ENCODE measurements around the gene GPATCH4. TPM values are rescaled to one million over a fixed set of nuclear protein-coding genes. Genes with fewer than 3 reads are reported as not detected.
"Not testable (repeated sequence)": the region's sequence is repeated elsewhere in the genome, so short reads cannot be mapped to it uniquely, and the experiment has no call there.

Gene GPATCH4
- total RNA-seq, 1 experiment from 2014 or later, result 10.0 TPM

- Histone ChIP-seq H3K9me3 (no peaks in the 10 kb centered on the region), H3K36me3 (peaks cover 47% of the 10 kb centered on the region), H3K4me3 (peak within 1 kb of the TSS; percentile 84)
Measured at GRCh38 chr1:156591432-156592157, 9.7 kb downstream of the GPATCH4 start, which contains the start of gene NAXE. NAXE (plus strand) TSS chr1:156591776; CDS start chr1:156591805, 29 bp downstream.

GRCh38 chr1:156591181-156591431 is 10.2 kb downstream of the GPATCH4 start:
- Histone ChIP-seq H3K9me3 (no peaks in the 10 kb centered on the region), H3K36me3 (peaks cover 42% of the 10 kb centered on the region), H3K4me3 (peak overlapping the region; percentile 84), H3K27me3 (no peaks in the 10 kb centered on the region)
- DNase-seq, result no peak

More at GRCh38 chr1:156591432-156592157, 9.7 kb downstream of the GPATCH4 start, which contains the start of gene NAXE:
- H3K27me3 ChIP-seq, result no peaks in the 10 kb centered on the region
- peak; percentile 79 for DNase-seq

GRCh38 chr1:156590326-156591180 is 10.7 kb downstream of the GPATCH4 start:
- Histone ChIP-seq H3K27me3 (no peaks in the 10 kb centered on the region), H3K9me3 (no peaks in the 10 kb centered on the region), H3K4me3 (peak overlapping the region; percentile 84), H3K36me3 (peaks cover 36% of the 10 kb centered on the region)
- DNase-seq, result no peak

GRCh38 chr1:156589546-156589945 is 11.7 kb downstream of the GPATCH4 start:
- no peaks in the 10 kb centered on the region for H3K9me3 ChIP-seq
- no peak for DNase-seq
- H3K36me3 ChIP-seq, result peaks cover 26% of the 10 kb centered on the region
- no peaks in the 10 kb centered on the region for H3K27me3 ChIP-seq
- H3K4me3 ChIP-seq, result no peak overlapping the region

GRCh38 chr1:156587927-156588326 is 13.4 kb downstream of the GPATCH4 start:
- H3K36me3 ChIP-seq, result peaks cover 12% of the 10 kb centered on the region
- not testable (repeated sequence) for DNase-seq, H3K27me3 ChIP-seq, H3K9me3 ChIP-seq, H3K4me3 ChIP-seq

- no peaks in the 10 kb centered on the region for H3K9me3 ChIP-seq
- no peaks in the 10 kb centered on the region for H3K27me3 ChIP-seq
- DNase-seq, result no peak
- no peak overlapping the region for H3K4me3 ChIP-seq
- peaks cover 2% of the 10 kb centered on the region for H3K36me3 ChIP-seq
Measured at GRCh38 chr1:156586892-156587477, 14.3 kb downstream of the GPATCH4 start.

- no peaks in the 10 kb centered on the region for H3K9me3 ChIP-seq
Measured at GRCh38 chr1:156586323-156586722, 15.0 kb downstream of the GPATCH4 start.

GRCh38 chr1:156584813-156585212 is 16.5 kb downstream of the GPATCH4 start:
- no peak for DNase-seq
- H3K27me3 ChIP-seq, result no peaks in the 10 kb centered on the region
- no peaks in the 10 kb centered on the region for H3K9me3 ChIP-seq
- no peaks in the 10 kb centered on the region for H3K36me3 ChIP-seq
- no peak overlapping the region for H3K4me3 ChIP-seq

More at GRCh38 chr1:156586323-156586722, 15.0 kb downstream of the GPATCH4 start:
- Histone ChIP-seq H3K36me3 (no peaks in the 10 kb centered on the region), H3K4me3 (no peak overlapping the region), H3K27me3 (no peaks in the 10 kb centered on the region)
- DNase-seq, result no peak

GRCh38 chr1:156583821-156584622 is 17.3 kb downstream of the GPATCH4 start:
- no peak overlapping the region for H3K4me3 ChIP-seq
- peak; percentile 41 for DNase-seq
- H3K36me3 ChIP-seq, result no peaks in the 10 kb centered on the region
- no peaks in the 10 kb centered on the region for H3K27me3 ChIP-seq
- H3K9me3 ChIP-seq, result no peaks in the 10 kb centered on the region

- Histone ChIP-seq H3K27me3 (no peaks in the 10 kb centered on the region), H3K36me3 (no peaks in the 10 kb centered on the region), H3K9me3 (no peaks in the 10 kb centered on the region), H3K4me3 (no peak overlapping the region)
- no peak for DNase-seq
Measured at GRCh38 chr1:156582388-156583017, 18.8 kb downstream of the GPATCH4 start.

GRCh38 chr1:156581661-156582387 is 19.5 kb downstream of the GPATCH4 start:
- H3K4me3 ChIP-seq, result no peak overlapping the region
- H3K27me3 ChIP-seq, result no peaks in the 10 kb centered on the region
- H3K36me3 ChIP-seq, result no peaks in the 10 kb centered on the region
- DNase-seq, result no peak
- H3K9me3 ChIP-seq, result no peaks in the 10 kb centered on the region

- H3K4me3 ChIP-seq, result no peak within 1 kb of the TSS
- no peaks in the 10 kb centered on the region for H3K27me3 ChIP-seq
- no peaks in the 10 kb centered on the region for H3K9me3 ChIP-seq
- no peak for DNase-seq
- no peaks in the 10 kb centered on the region for H3K36me3 ChIP-seq
Measured at GRCh38 chr1:156579472-156579871, 21.8 kb downstream of the GPATCH4 start, which contains the start of gene TTC24. TTC24 (plus strand) TSS chr1:156579723; CDS start chr1:156581365, 1,642 bp downstream.

- Histone ChIP-seq H3K27me3 (peaks cover 2% of the 10 kb centered on the region; the same call in 1 of the 2 replicates), H3K9me3 (no peaks in the 10 kb centered on the region), H3K36me3 (no peaks in the 10 kb centered on the region), H3K4me3 (no peak overlapping the region)
- DNase-seq, result no peak
Measured at GRCh38 chr1:156578055-156578454, 23.2 kb downstream of the GPATCH4 start.

GRCh38 chr1:156577550-156577949 is 23.7 kb downstream of the GPATCH4 start:
- Histone ChIP-seq H3K4me3 (no peak overlapping the region), H3K9me3 (no peaks in the 10 kb centered on the region), H3K36me3 (no peaks in the 10 kb centered on the region), H3K27me3 (peaks cover 2% of the 10 kb centered on the region; the same call in 1 of the 2 replicates)
- DNase-seq, result no peak

GRCh38 chr1:156574039-156574633 is 27.1 kb downstream of the GPATCH4 start:
- peaks cover 9% of the 10 kb centered on the region for H3K36me3 ChIP-seq
- H3K27me3 ChIP-seq, result peaks cover 2% of the 10 kb centered on the region; the same call in 1 of the 2 replicates
- H3K4me3 ChIP-seq, result no peak overlapping the region
- no peaks in the 10 kb centered on the region for H3K9me3 ChIP-seq
- no peak for DNase-seq

All from MG63 (cell line).